ENCODE data around the gene DROSHA. TPM values are rescaled to one million over a fixed set of nuclear protein-coding genes. Genes with fewer than 3 reads are reported as not detected.

DROSHA gene
- total RNA-seq, 1 donor from 2014 or later = 59.3 TPM

GRCh38 chr5:31452314-31452713 is 79.6 kb downstream of the DROSHA start:
- no peak overlapping the region for H3K4me3 Mint-ChIP-seq (ENCODE audit: unreplicated experiment)
- no peak for TF ChIP-seq CTCF (IDR thresholded peaks at IDR 0.05)
- no peak overlapping the region for H3K27ac Mint-ChIP-seq (ENCODE audit: unreplicated experiment)
- H3K27me3 Mint-ChIP-seq (ENCODE audit: low read depth) = no peaks in the 10 kb centered on the region
- no peak for DNase-seq (ENCODE audit: low spot score)
- peaks cover 13% of the 10 kb centered on the region for H3K4me1 Mint-ChIP-seq (ENCODE audit: low read depth)
- peaks cover 53% of the 10 kb centered on the region for H3K36me3 Mint-ChIP-seq (ENCODE audit: low read depth)
- H3K9me3 Mint-ChIP-seq (ENCODE audit: low read depth) = peaks cover 22% of the 10 kb centered on the region

DNA sequence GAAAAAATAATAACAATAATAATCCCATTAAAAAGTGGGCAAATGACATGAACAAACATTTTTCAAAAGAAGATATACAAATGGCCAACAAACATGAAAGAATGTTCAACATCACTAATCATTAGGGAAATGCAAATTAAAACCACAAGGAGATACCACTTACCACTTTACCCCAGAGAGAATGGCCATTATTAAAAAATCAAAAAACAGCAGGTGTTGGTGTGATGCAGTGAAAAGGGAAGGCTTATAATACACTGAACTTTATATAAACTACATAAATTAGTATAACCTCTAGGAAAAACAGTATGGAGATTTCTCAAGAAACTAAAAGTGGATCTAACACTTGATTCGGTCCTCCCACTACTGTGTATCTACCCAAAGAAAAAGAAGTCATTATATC is 81.9 kb downstream of the DROSHA start:
- H3K27ac Mint-ChIP-seq (ENCODE audit: unreplicated experiment) = no peak overlapping the region
- no peak overlapping the region for H3K4me3 Mint-ChIP-seq (ENCODE audit: unreplicated experiment)

GRCh38 chr5:31449174-31449573 is 82.7 kb downstream of the DROSHA start:
- no peak overlapping the region for H3K4me3 Mint-ChIP-seq (ENCODE audit: unreplicated experiment)

More for the DNA sequence above, 81.9 kb downstream of the DROSHA start:
- no peak for TF ChIP-seq CTCF (IDR thresholded peaks at IDR 0.05)
- peaks cover 8% of the 10 kb centered on the region for H3K9me3 Mint-ChIP-seq (ENCODE audit: low read depth)
- DNase-seq (ENCODE audit: low spot score) = no peak
- peaks cover 51% of the 10 kb centered on the region for H3K36me3 Mint-ChIP-seq (ENCODE audit: low read depth)
- H3K27me3 Mint-ChIP-seq (ENCODE audit: low read depth) = no peaks in the 10 kb centered on the region
- H3K4me1 Mint-ChIP-seq (ENCODE audit: low read depth) = peaks cover 13% of the 10 kb centered on the region

DNA sequence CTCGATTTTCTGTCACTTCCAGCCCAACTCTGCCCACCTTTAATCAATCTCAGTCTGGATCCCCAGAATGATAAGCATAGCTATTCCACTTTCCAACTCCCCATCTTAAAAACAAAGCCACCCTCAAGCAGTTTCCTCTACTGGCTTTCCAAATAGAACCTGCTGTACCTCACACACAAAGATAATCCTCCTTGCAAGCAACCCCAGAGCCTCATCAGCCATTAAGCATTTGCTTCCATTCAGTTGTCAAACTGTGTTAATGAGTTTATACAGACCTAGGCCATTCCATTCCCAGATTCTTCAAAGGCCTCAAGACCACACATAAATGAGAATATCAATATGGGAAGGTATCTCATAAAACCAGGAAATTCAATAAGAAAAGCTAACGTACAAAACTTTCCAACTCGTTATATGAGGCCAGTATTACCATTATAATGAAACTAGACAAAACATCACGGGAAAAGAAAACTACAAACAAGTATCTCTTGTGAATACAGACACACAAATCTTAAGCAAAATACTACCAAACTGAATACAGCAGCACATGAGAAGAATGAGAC is 86.8 kb downstream of the DROSHA start:
- Mint-ChIP-seq H3K27ac (ENCODE audit: unreplicated experiment) (no peak overlapping the region), H3K27me3 (ENCODE audit: low read depth) (no peaks in the 10 kb centered on the region), H3K4me1 (ENCODE audit: low read depth) (peaks cover 31% of the 10 kb centered on the region), H3K4me3 (ENCODE audit: unreplicated experiment) (no peak overlapping the region), H3K9me3 (ENCODE audit: low read depth) (peaks cover 4% of the 10 kb centered on the region), H3K36me3 (ENCODE audit: low read depth) (peaks cover 39% of the 10 kb centered on the region)
- DNase-seq (ENCODE audit: low spot score) = no peak
- TF ChIP-seq CTCF (IDR thresholded peaks at IDR 0.05) = no peak

More at GRCh38 chr5:31449174-31449573, 82.7 kb downstream of the DROSHA start:
- Mint-ChIP-seq H3K4me1 (ENCODE audit: low read depth) (peaks cover 13% of the 10 kb centered on the region), H3K36me3 (ENCODE audit: low read depth) (peaks cover 50% of the 10 kb centered on the region), H3K27ac (ENCODE audit: unreplicated experiment) (no peak overlapping the region), H3K9me3 (ENCODE audit: low read depth) (peaks cover 6% of the 10 kb centered on the region), H3K27me3 (ENCODE audit: low read depth) (no peaks in the 10 kb centered on the region)
- no peak for TF ChIP-seq CTCF (IDR thresholded peaks at IDR 0.05)
- no peak for DNase-seq (ENCODE audit: low spot score)

GRCh38 chr5:31443572-31443971 is 88.3 kb downstream of the DROSHA start:
- no peak overlapping the region for H3K4me3 Mint-ChIP-seq (ENCODE audit: unreplicated experiment)
- DNase-seq (ENCODE audit: low spot score) = no peak
- H3K9me3 Mint-ChIP-seq (ENCODE audit: low read depth) = peaks cover 4% of the 10 kb centered on the region
- TF ChIP-seq CTCF (IDR thresholded peaks at IDR 0.05) = no peak
- H3K4me1 Mint-ChIP-seq (ENCODE audit: low read depth) = peaks cover 18% of the 10 kb centered on the region
- H3K27me3 Mint-ChIP-seq (ENCODE audit: low read depth) = no peaks in the 10 kb centered on the region
- peaks cover 31% of the 10 kb centered on the region for H3K36me3 Mint-ChIP-seq (ENCODE audit: low read depth)
- H3K27ac Mint-ChIP-seq (ENCODE audit: unreplicated experiment) = no peak overlapping the region

Measured in chondrocyte (in vitro differentiated cells).